ENCODE results near the gene DIS3L. TPM values are rescaled to one million over a fixed set of nuclear protein-coding genes. Genes with fewer than 3 reads are reported as not detected.
"Not testable (repeated sequence)": the region's sequence is repeated elsewhere in the genome, so short reads cannot be mapped to it uniquely, and the experiment has no call there.

Gene DIS3L
- total RNA-seq, 6 donors from 2014 or later = 20.1 to 48.2 (median 26.9) TPM

DNA sequence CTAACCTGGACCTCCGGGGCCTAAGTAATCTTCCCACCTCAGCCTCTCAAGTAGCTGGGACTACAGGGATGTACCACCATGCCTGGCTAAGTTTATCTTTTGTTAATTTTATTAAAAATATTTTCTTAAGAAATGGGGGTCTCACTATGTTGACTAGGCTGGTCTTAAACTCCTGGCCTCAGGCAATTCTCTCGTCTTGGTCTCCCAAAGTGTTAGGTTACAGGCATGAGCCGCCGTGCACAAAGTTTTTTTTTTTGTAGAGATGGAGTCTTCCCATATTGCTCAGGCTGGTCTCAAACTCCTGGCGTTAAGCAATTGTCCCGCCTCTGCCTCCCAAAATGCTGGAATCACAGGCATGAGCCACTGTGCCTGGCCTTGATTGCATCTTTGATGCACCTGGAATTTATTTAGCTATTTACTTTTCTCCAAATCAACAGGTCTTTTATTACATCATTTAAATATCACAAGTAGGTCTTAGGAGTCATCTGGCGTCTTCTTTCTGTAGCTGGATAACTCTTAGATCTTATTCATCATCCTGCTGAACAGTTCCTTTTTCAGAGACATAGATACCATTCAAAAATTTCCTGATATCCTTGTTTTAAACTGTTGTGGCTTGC lies 85.6 kb downstream of the DIS3L start:
- peaks cover 0 to 4% (median 2%) of the 10 kb centered on the region in 4 donors for H3K9me3 ChIP-seq
- no peaks in the 10 kb centered on the region for H3K36me3 ChIP-seq
- no peaks in the 10 kb centered on the region for H3K4me1 ChIP-seq
- no peak for TF ChIP-seq POLR2AphosphoS5 (IDR thresholded peaks at IDR 0.05)
- no peaks in the 10 kb centered on the region for H3K27me3 ChIP-seq
- ATAC-seq (ENCODE audit: low FRiP score in 2 of 2) = no peak
- H3K4me3 ChIP-seq = no peak overlapping the region
- 92 to 96% methylated on average over 7 of the region's 7 CpGs for WGBS, 2 donors
- H3K27ac ChIP-seq = no peak overlapping the region
- no peak for DNase-seq

GRCh38 chr15:66381376-66381775 lies 88.0 kb downstream of the DIS3L start:
- 92 to 96% methylated on average over 2 of the region's 2 CpGs for WGBS, 2 donors
- peaks cover 0 to 13% (median 8%) of the 10 kb centered on the region in 4 donors for H3K4me1 ChIP-seq
- not testable (repeated sequence) for H3K4me3 ChIP-seq; H3K36me3 ChIP-seq; H3K27ac ChIP-seq; DNase-seq; H3K27me3 ChIP-seq; H3K9me3 ChIP-seq; ATAC-seq (ENCODE audit: low FRiP score in 2 of 2)

Small RNAs within 50 kb of the gene (small RNA-seq; reads per million reads assigned to genes)
- gene RF00019 (0 reads per million in 4 donors), gene SCARNA14 (6.0 to 29.2 (median 15.1) reads per million in 4 donors)

Other genes starting within 250 kb of the DIS3L start
- 1 to 10 TPM in 3 of 6 donors, not detected in 3; 1.5 to 4.0 (median 3.5) TPM for gene MEGF11, start 39.8 kb upstream of the DIS3L start, total RNA-seq
- gene TIPIN, start 63.1 kb downstream of the DIS3L start, total RNA-seq = 10 to 100 TPM in 1 of 6 donors, 1 to 10 TPM in 5; 1.2 to 10.8 (median 5.7) TPM
- 10 to 100 TPM; 38.5 to 80.3 (median 62.4) TPM for gene MAP2K1, start 93.3 kb downstream of the DIS3L start, total RNA-seq
- gene SNAPC5, start 204.2 kb downstream of the DIS3L start, total RNA-seq = 10 to 100 TPM; 19.0 to 35.1 (median 25.5) TPM
- gene RPL4, start 211.3 kb downstream of the DIS3L start, total RNA-seq = 1,000 to 10,000 TPM in 5 of 6 donors, 100 to 1,000 TPM in 1; 807 to 2,526 (median 1,681) TPM
- gene ZWILCH, start 211.8 kb downstream of the DIS3L start, total RNA-seq = 1 to 10 TPM in 5 of 6 donors, under 1 TPM in 1; 0.33 to 6.3 (median 5.1) TPM